ENCODE measurements around the gene AXL.

AXL gene

DNA sequence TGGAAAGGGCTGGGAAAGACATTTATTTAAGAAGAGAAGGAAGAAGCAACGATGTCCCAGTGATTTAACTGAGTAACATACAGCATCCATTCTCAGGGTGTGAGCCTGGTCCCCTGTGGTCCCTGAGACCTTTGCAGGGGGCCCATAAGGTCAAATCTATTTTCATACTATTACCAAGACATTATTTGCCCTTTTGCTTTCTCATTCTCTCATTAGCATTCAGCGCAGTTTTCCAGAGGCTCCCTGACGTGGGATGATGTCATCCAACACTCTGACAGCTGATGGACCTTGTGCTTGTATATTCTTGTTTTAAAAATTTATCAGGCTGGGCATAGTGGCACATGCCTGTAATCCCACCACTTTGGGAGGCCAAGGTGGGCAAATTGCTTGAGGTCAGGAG is 26.8 kb downstream of the AXL start:
- Histone ChIP-seq H3K36me3 (ENCODE audit: insufficient read depth, low read depth, low read length) (peaks cover 56% of the 10 kb centered on the region), H3K9ac (ENCODE audit: low read depth, low read length) (no peak overlapping the region), H3K27ac (ENCODE audit: low read length) (no peak overlapping the region), H3K4me3 (ENCODE audit: low read length) (no peak overlapping the region), H3K27me3 (ENCODE audit: insufficient read depth, low read length) (no peaks in the 10 kb centered on the region), H3K9me3 (ENCODE audit: insufficient read depth, low read depth, low read length) (no peaks in the 10 kb centered on the region), H3K4me1 (ENCODE audit: insufficient read depth, low read length) (no peaks in the 10 kb centered on the region)

DNA sequence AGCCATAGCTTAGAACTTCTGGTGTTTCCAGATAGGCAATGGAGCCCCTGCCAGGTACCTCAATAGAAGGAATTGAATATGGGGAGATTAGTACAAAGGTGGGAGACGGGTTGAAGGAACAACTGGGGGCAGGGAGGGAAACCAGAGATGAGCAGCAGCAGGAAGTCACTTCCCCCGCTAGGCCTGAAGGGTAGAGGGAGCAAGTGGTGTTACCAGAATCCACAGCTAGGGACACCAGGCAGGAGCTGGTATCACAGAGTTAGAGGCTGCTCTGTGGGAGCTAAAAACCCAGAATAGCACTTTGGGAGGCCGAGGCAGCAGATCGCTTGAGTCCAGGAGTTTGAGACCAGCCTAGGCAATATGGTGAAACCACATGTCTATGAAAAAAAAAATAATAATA is 29.9 kb downstream of the AXL start:
- Histone ChIP-seq H3K4me1 (ENCODE audit: insufficient read depth, low read length) (no peaks in the 10 kb centered on the region), H3K9ac (ENCODE audit: low read depth, low read length) (no peak overlapping the region), H3K27ac (ENCODE audit: low read length) (no peak overlapping the region), H3K4me3 (ENCODE audit: low read length) (no peak overlapping the region), H3K36me3 (ENCODE audit: insufficient read depth, low read depth, low read length) (peaks cover 59% of the 10 kb centered on the region), H3K27me3 (ENCODE audit: insufficient read depth, low read length) (no peaks in the 10 kb centered on the region), H3K9me3 (ENCODE audit: insufficient read depth, low read depth, low read length) (no peaks in the 10 kb centered on the region)

DNA sequence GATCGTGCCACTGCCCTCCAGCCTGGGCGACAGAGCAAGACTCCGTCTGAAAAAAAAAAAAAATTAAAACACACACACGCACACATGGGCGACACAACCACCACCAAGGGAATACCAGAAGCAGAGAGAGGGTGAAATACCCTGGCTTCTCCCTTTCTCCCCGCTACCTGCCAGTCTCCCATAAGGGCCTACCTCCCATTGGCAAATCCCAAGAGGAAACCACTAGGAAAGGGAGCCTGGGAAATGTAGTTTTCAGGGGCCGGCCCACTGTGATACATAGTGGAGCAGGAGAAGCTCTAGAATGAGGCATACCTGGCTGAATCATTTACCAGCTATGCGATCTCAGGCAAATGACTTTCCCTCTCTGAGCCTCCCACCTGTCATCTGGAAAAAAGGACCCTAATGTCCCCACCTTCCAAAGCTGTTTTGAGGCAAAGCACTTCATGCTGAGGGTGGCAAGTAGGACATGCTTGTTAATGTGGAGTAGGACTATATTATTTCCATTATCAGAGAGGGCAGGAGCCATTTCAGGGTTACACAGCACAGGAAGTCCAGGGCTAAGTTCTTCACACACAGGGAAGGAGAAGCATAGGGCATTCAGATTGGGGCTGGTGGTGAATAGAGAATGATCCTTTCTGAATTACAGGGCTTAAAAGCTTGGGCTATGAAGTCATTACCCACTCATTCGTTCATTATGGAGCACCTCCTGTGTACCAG is 30.8 kb downstream of the AXL start:
- no peaks in the 10 kb centered on the region for H3K27me3 ChIP-seq (ENCODE audit: insufficient read depth, low read length)
- H3K9me3 ChIP-seq (ENCODE audit: insufficient read depth, low read depth, low read length), result no peaks in the 10 kb centered on the region
- peaks cover 57% of the 10 kb centered on the region for H3K36me3 ChIP-seq (ENCODE audit: insufficient read depth, low read depth, low read length)
- no peak overlapping the region for H3K27ac ChIP-seq (ENCODE audit: low read length)
- no peaks in the 10 kb centered on the region for H3K4me1 ChIP-seq (ENCODE audit: insufficient read depth, low read length)
- H3K9ac ChIP-seq (ENCODE audit: low read depth, low read length), result no peak overlapping the region
- no peak overlapping the region for H3K4me3 ChIP-seq (ENCODE audit: low read length)

DNA sequence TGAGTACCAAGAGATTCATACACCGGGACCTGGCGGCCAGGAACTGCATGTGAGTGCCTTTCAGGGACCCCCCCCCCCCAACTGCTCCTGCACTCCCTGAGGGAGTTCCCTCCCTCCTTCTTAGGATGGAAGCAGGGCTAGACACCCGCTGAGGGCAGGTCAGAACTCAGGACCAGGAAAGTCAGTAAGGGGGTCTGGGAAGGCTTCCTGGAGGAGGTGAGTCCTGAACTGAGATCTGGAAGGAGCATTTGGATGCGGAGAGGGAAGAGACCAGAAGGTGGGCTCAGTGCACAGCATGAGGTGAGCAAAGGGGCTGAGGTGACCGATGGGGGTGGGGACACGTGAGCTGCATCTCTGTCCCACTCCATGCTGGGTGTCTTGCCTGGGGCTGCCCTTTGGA is 34.6 kb downstream of the AXL start:
- Histone ChIP-seq H3K27me3 (ENCODE audit: insufficient read depth, low read length) (no peaks in the 10 kb centered on the region), H3K9ac (ENCODE audit: low read depth, low read length) (no peak overlapping the region), H3K36me3 (ENCODE audit: insufficient read depth, low read depth, low read length) (peaks cover 62% of the 10 kb centered on the region), H3K4me1 (ENCODE audit: insufficient read depth, low read length) (no peaks in the 10 kb centered on the region), H3K4me3 (ENCODE audit: low read length) (no peak overlapping the region), H3K27ac (ENCODE audit: low read length) (no peak overlapping the region), H3K9me3 (ENCODE audit: insufficient read depth, low read depth, low read length) (no peaks in the 10 kb centered on the region)

DNA sequence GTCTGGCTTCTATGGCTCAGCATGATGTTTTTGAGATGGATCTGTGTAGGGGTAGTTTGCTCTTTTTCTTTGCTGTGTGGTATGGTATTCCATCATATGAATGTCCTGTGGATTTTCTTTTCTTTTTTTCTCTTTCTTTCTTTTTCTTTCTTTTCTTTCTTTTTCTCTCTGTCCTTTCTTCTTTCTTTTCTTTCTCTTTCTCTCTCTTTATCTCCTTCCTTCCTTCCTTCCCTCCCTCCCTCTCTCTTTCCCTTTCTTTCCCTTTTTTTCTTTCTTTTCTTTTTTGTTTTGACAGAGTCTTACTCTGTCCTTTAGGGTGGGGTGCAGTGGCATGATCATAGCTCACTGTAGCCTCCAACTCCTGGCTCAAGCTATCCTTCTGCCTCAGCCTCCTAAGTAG is 36.1 kb downstream of the AXL start:
- Histone ChIP-seq H3K36me3 (ENCODE audit: insufficient read depth, low read depth, low read length) (peaks cover 67% of the 10 kb centered on the region), H3K27me3 (ENCODE audit: insufficient read depth, low read length) (no peaks in the 10 kb centered on the region), H3K27ac (ENCODE audit: low read length) (no peak overlapping the region), H3K9me3 (ENCODE audit: insufficient read depth, low read depth, low read length) (no peaks in the 10 kb centered on the region), H3K9ac (ENCODE audit: low read depth, low read length) (no peak overlapping the region; the same call in 1 of the 2 replicates), H3K4me3 (ENCODE audit: low read length) (no peak overlapping the region), H3K4me1 (ENCODE audit: insufficient read depth, low read length) (no peaks in the 10 kb centered on the region)

DNA sequence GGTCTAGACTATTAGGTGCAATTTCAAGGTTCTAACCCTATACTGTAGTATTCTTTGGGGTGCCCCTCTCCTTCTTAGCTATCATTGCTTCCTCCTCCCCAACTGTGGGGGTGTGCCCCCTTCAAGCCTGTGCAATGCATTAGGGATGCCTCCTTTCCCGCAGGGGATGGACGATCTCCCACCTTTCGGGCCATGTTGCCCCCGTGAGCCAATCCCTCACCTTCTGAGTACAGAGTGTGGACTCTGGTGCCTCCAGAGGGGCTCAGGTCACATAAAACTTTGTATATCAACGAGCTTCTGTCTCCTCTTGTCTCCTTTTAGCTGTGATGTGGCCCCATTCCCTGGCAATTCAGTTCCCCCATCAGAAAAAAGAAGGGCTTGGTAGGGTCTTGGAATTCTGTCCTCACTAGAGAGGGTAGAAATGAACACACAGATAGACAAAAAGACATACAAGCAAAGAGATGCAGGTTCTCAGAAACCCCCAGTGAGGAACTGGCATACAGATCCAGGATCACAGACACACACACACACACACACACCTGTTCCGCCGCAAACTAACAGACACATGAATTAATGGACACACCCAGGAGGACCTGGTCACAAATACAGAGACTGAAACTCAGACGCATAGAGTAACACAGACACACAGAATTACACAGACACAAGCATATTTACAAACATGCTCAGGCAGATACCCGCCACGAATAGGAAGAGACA is 42.6 kb downstream of the AXL start:
- peaks cover 33% of the 10 kb centered on the region for H3K36me3 ChIP-seq (ENCODE audit: insufficient read depth, low read depth, low read length)
- H3K4me1 ChIP-seq (ENCODE audit: insufficient read depth, low read length), result 0 out of 2 replicates have a peak, but pooled peaks cover 3% of the 10 kb centered on the region
- H3K4me3 ChIP-seq (ENCODE audit: low read length), result peak overlapping the region; percentile 99
- H3K9me3 ChIP-seq (ENCODE audit: insufficient read depth, low read depth, low read length), result no peaks in the 10 kb centered on the region
- no peaks in the 10 kb centered on the region for H3K27me3 ChIP-seq (ENCODE audit: insufficient read depth, low read length)
- no peak overlapping the region for H3K27ac ChIP-seq (ENCODE audit: low read length)
- H3K9ac ChIP-seq (ENCODE audit: low read depth, low read length), result peak overlapping the region; percentile 20; the same call in 1 of the 2 replicates

DNA sequence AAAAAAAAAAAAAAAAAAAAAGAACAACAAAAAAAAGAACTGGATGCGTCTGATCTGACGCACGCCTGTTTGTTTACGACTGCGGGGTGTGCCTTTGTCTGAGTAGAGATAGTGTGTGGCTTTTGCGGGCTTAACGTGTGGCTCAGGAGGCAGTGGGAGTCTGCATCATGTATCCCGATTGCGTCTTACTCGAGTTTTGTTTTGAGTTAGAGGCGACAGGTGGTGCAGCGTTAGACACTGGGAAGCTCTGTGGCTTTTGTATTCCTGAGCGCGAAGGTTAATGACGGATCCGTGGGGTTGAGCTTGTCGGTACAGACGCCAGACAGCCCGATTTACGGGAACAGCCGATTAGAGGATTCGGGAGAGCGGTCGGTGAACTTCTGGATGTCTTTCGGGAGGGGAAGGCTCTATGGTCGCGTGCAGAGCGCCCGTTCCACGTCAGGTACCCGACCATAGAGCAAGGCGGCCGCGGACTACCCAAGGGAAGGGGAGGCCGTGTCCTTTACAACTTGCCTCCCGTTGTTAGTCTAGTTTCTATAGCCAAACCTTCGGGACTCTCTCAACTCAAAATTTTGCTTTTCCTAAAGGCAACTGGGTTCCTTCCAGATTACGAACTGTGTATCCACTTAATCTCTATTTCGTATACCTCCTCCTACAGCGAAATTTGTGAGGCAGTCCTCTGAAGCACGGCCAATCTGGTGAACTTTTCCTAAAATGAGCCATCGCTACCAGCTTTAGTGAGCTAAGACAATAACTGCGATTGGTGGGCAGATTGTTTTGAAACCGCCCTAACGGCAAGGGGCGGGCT is 44.2 kb downstream of the AXL start:
- Histone ChIP-seq H3K9me3 (ENCODE audit: insufficient read depth, low read depth, low read length) (no peaks in the 10 kb centered on the region), H3K27ac (ENCODE audit: low read length) (peak overlapping the region; percentile 62), H3K27me3 (ENCODE audit: insufficient read depth, low read length) (no peaks in the 10 kb centered on the region), H3K36me3 (ENCODE audit: insufficient read depth, low read depth, low read length) (peaks cover 36% of the 10 kb centered on the region), H3K4me3 (ENCODE audit: low read length) (peak overlapping the region; percentile 99), H3K9ac (ENCODE audit: low read depth, low read length) (peak overlapping the region; percentile 99), H3K4me1 (ENCODE audit: insufficient read depth, low read length) (0 out of 2 replicates have a peak, but pooled peaks cover 3% of the 10 kb centered on the region)

DNA sequence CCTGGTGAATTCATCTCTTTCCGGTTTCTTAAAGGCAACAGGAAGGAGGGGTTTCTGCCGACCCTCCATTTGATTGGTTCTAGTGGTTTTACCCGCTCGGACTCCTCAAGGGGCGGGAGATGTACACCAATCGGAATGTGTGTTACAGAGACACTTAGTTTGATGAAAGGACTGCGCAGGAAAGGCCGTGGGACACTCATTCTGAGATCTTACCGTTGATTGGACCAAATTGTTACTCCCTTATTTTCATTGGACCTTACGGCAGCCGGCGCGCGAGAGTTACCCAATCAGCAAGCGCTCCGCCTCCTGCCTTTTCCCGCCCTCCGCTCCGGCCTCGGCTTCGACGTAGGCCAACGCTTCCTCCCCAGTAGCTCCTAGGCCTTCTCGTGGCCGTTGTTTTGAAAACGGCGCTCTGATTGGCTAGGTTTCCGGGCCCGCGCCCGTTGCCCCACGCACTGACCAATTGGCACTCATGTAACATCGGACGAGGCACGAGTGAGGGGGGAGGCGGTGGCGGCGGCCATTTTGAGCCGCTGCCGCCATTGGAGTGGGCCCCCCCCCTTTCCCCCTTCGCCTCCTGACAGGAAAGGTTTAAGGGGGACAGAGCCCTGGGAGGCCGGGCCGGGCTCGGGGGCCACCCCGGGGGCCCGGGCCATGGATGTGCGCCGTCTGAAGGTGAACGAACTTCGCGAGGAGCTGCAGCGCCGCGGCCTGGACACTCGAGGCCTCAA is 45.0 kb downstream of the AXL start, which contains the start of gene HNRNPUL1:
HNRNPUL1 (plus strand) TSS at position 523 of the 731 bp plus-strand sequence; CDS start at position 655, 132 bp downstream.
- Histone ChIP-seq H3K27ac (ENCODE audit: low read length) (peak within 1 kb of the TSS; percentile 94), H3K4me3 (ENCODE audit: low read length) (peak within 1 kb of the TSS; percentile 99)

DNA sequence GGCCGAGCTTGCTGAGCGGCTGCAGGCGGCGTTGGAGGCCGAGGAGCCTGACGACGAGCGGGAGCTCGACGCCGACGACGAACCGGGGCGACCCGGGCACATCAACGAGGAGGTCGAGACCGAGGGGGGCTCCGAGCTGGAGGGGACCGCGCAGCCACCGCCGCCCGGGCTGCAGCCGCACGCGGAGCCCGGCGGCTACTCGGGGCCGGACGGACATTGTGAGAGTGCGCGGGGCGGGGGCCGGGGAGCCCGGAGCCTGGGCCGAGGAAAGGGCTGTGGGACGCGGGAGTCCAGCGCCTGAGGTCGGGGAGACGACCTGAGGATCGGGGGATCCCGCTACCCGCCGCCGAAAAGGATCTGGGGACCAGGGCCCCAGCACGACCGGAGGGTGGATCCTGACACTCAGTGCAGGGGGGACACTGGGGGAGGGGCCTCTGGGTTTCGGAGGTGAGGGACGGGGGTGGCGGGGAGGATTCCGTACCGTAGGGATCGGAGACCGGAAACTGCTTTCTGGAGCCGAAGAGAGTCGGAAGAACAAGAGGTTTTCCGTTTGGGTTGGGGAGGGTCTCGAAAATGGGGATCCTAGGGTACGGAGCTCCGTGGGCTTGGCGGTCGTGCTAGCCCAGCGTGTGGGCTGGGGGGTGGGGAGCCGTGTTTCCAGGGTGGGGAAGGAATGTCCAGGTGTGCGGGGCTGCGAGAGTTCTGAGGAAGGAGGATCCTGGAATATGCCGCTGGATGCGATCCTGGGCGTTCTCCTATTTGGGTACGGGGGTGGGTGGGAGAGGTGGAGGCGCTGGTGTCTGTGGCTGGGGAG is 45.8 kb downstream of the AXL start:
- peak overlapping the region; percentile 94 for H3K27ac ChIP-seq (ENCODE audit: low read length)
- peak overlapping the region; percentile 91 for H3K4me3 ChIP-seq (ENCODE audit: low read length)
- H3K9me3 ChIP-seq (ENCODE audit: insufficient read depth, low read depth, low read length), result no peaks in the 10 kb centered on the region
- H3K36me3 ChIP-seq (ENCODE audit: insufficient read depth, low read depth, low read length), result peaks cover 38% of the 10 kb centered on the region
- 0 out of 2 replicates have a peak, but pooled peaks cover 3% of the 10 kb centered on the region for H3K4me1 ChIP-seq (ENCODE audit: insufficient read depth, low read length)
- H3K9ac ChIP-seq (ENCODE audit: low read depth, low read length), result peak overlapping the region; percentile 99
- no peaks in the 10 kb centered on the region for H3K27me3 ChIP-seq (ENCODE audit: insufficient read depth, low read length)

More for the DNA sequence above, 45.0 kb downstream of the AXL start, which contains the start of gene HNRNPUL1:
- Histone ChIP-seq H3K9ac (ENCODE audit: low read depth, low read length) (peak within 1 kb of the TSS; percentile 99), H3K36me3 (ENCODE audit: insufficient read depth, low read depth, low read length) (peaks cover 38% of the 10 kb centered on the region), H3K27me3 (ENCODE audit: insufficient read depth, low read length) (no peaks in the 10 kb centered on the region), H3K9me3 (ENCODE audit: insufficient read depth, low read depth, low read length) (no peaks in the 10 kb centered on the region), H3K4me1 (ENCODE audit: insufficient read depth, low read length) (0 out of 2 replicates have a peak, but pooled peaks cover 3% of the 10 kb centered on the region)

DNA sequence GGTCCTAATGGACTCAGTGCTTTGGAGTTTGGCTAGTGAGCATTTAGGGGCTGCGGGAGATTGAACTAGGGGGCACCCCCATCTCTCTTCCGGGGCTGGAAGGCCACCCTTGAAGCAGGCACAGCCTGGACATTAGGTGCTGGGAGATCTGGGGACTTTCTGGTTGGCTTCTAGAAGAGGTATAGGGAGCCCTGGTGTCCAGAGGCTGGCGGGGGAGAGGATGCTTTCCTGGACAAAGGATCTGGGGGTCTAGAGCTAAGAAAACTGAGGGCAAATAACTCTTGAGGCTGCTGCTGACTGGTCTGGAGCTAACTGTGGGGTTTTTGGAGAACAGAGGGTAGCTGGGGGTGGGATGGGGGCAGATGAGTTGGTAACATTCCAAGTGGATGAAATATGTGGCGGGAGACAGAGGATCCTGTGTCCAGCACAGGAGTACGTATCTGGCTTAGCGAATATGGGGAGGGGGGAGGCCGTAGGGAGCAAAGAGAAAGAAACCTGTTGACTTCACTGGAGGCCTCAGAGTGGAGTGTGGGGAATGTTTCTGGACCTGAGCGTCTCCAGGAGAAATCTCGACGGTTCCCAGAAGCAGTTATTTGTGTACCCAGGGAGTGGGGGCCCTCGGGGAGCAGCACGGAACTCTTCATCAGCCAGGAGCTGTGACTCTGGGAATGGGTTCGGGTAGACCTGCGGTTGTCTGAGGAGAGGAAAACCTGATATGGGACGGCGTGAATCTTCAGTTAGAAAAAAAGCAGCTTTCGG is 46.6 kb downstream of the AXL start:
- H3K9me3 ChIP-seq (ENCODE audit: insufficient read depth, low read depth, low read length), result no peaks in the 10 kb centered on the region
- 0 out of 2 replicates have a peak, but pooled peaks cover 3% of the 10 kb centered on the region for H3K4me1 ChIP-seq (ENCODE audit: insufficient read depth, low read length)
- H3K27me3 ChIP-seq (ENCODE audit: insufficient read depth, low read length), result no peaks in the 10 kb centered on the region
- H3K4me3 ChIP-seq (ENCODE audit: low read length), result peak overlapping the region; percentile 91
- H3K27ac ChIP-seq (ENCODE audit: low read length), result peak overlapping the region; percentile 94
- H3K36me3 ChIP-seq (ENCODE audit: insufficient read depth, low read depth, low read length), result peaks cover 43% of the 10 kb centered on the region
- H3K9ac ChIP-seq (ENCODE audit: low read depth, low read length), result peak overlapping the region; percentile 99

Measured in iPS-20b (cell line).